ENCODE results near the gene DTX2.
"Not testable (repeated sequence)": the region's sequence is repeated elsewhere in the genome, so short reads cannot be mapped to it uniquely, and the experiment has no call there.

Gene DTX2

GRCh38 chr7:76461464-76462101, at the start of gene DTX2:
DTX2 (plus strand) TSS chr7:76461709; CDS start chr7:76480510, 18,801 bp downstream.
- DNase-seq = peak; percentile 51

GRCh38 chr7:76412249-76412648, 49.3 kb upstream of the DTX2 start:
- no peak for DNase-seq

- not testable (repeated sequence) for DNase-seq
Observed at GRCh38 chr7:76417654-76418310, 43.7 kb upstream of the DTX2 start.

- DNase-seq = not testable (repeated sequence)
Observed at GRCh38 chr7:76421097-76421496, 40.4 kb upstream of the DTX2 start.

GRCh38 chr7:76423666-76424412, 37.7 kb upstream of the DTX2 start:
- no peak for DNase-seq

GRCh38 chr7:76424413-76425111, 36.9 kb upstream of the DTX2 start, which contains the start of gene ZP3:
ZP3 (plus strand) TSS chr7:76424950; CDS start chr7:76424965, 15 bp downstream.
- no peak for DNase-seq

GRCh38 chr7:76425156-76425555, 36.4 kb upstream of the DTX2 start:
- no peak for DNase-seq

GRCh38 chr7:76425558-76425957, 36.0 kb upstream of the DTX2 start:
- DNase-seq = not testable (repeated sequence)

- DNase-seq = no peak
Observed at GRCh38 chr7:76426246-76426645, 35.3 kb upstream of the DTX2 start.

GRCh38 chr7:76427635-76428034, 33.9 kb upstream of the DTX2 start:
- DNase-seq = no peak

- DNase-seq = no peak
Observed at GRCh38 chr7:76428149-76428823, 33.2 kb upstream of the DTX2 start.

- DNase-seq = no peak
Observed at GRCh38 chr7:76428868-76429805, 32.4 kb upstream of the DTX2 start.

- no peak for DNase-seq
Observed at GRCh38 chr7:76430211-76430610, 31.3 kb upstream of the DTX2 start.

GRCh38 chr7:76430836-76431235, 30.7 kb upstream of the DTX2 start:
- no peak for DNase-seq

GRCh38 chr7:76437873-76438272, 23.6 kb upstream of the DTX2 start:
- DNase-seq = peak; percentile 65

GRCh38 chr7:76439120-76439888, 22.2 kb upstream of the DTX2 start:
- not testable (repeated sequence) for DNase-seq

- DNase-seq = not testable (repeated sequence)
Observed at GRCh38 chr7:76440404-76440803, 21.1 kb upstream of the DTX2 start.

GRCh38 chr7:76441792-76442191, 19.7 kb upstream of the DTX2 start:
- DNase-seq = not testable (repeated sequence)

- not testable (repeated sequence) for DNase-seq
Observed at GRCh38 chr7:76442664-76443446, 18.7 kb upstream of the DTX2 start.

- peak; percentile 14 for DNase-seq
Observed at GRCh38 chr7:76443846-76444245, 17.7 kb upstream of the DTX2 start.

All from CD4-positive, alpha-beta T cell treated with Interleukin-21 for 1 hour (primary cell).